Measurements from ENCODE around the gene PRM3. TPM values are rescaled to one million over a fixed set of nuclear protein-coding genes. Genes with fewer than 3 reads are reported as not detected.

PRM3 gene
- total and polyA plus RNA-seq, 7 donors = not detected

GRCh38 chr16:11310634-11310977, 37.2 kb upstream of the PRM3 start:
- Histone ChIP-seq H3K4me3 (no peak overlapping the region), H3K9me3 (no peaks in the 10 kb centered on the region), H3K27ac (no peak overlapping the region), H3K4me1 (peaks cover 0 to 3% (median 0%) of the 10 kb centered on the region in 4 donors), H3K27me3 (no peaks in the 10 kb centered on the region), H3K36me3 (no peaks in the 10 kb centered on the region)
- TF ChIP-seq POLR2A (IDR thresholded peaks at IDR 0.05) = no peak
- TF ChIP-seq EP300 (IDR thresholded peaks at IDR 0.05) = no peak
- TF ChIP-seq POLR2AphosphoS5 (IDR thresholded peaks at IDR 0.05) = no peak
- TF ChIP-seq CTCF (IDR thresholded peaks at IDR 0.05) = no peak
- DNase-seq = no peak
- intact Hi-C loops (cut with DNase I) = no loop called here
- WGBS, 2 donors = 89 to 96% methylated on average over 3 of the region's 3 CpGs

GRCh38 chr16:11309895-11310633, 36.6 kb upstream of the PRM3 start:
- DNase-seq = no peak
- Histone ChIP-seq H3K36me3 (no peaks in the 10 kb centered on the region), H3K27ac (no peak overlapping the region), H3K27me3 (no peaks in the 10 kb centered on the region), H3K4me1 (peaks cover 0 to 3% (median 0%) of the 10 kb centered on the region in 4 donors), H3K9me3 (no peaks in the 10 kb centered on the region), H3K4me3 (no peak overlapping the region)
- intact Hi-C loops (cut with DNase I) = no loop called here
- no peak for TF ChIP-seq POLR2A (IDR thresholded peaks at IDR 0.05)
- no peak for TF ChIP-seq EP300 (IDR thresholded peaks at IDR 0.05)
- no peak for TF ChIP-seq POLR2AphosphoS5 (IDR thresholded peaks at IDR 0.05)
- no peak for TF ChIP-seq CTCF (IDR thresholded peaks at IDR 0.05)
- WGBS, 2 donors = 67 to 71% methylated on average over 9 of the region's 9 CpGs

GRCh38 chr16:11308493-11309283, 35.3 kb upstream of the PRM3 start:
- WGBS, 2 donors = 62 to 76% methylated on average over 15 of the region's 15 CpGs
- no peaks in the 10 kb centered on the region for H3K27me3 ChIP-seq
- DNase-seq = no peak
- intact Hi-C loops (cut with DNase I) = no loop called here
- H3K9me3 ChIP-seq = no peaks in the 10 kb centered on the region
- no peaks in the 10 kb centered on the region for H3K36me3 ChIP-seq
- no peak overlapping the region for H3K27ac ChIP-seq
- H3K4me3 ChIP-seq = no peak overlapping the region
- H3K4me1 ChIP-seq = peaks cover 0 to 5% (median 1%) of the 10 kb centered on the region in 4 donors
- TF ChIP-seq POLR2A (IDR thresholded peaks at IDR 0.05) (no peak), EP300 (IDR thresholded peaks at IDR 0.05) (no peak), CTCF (IDR thresholded peaks at IDR 0.05) (no peak), POLR2AphosphoS5 (IDR thresholded peaks at IDR 0.05) (no peak)

GRCh38 chr16:11307639-11308492, 34.4 kb upstream of the PRM3 start:
- 80 to 87% methylated on average over 21 of the region's 21 CpGs for WGBS, 2 donors
- TF ChIP-seq POLR2A (IDR thresholded peaks at IDR 0.05) = no peak
- TF ChIP-seq POLR2AphosphoS5 (IDR thresholded peaks at IDR 0.05) = no peak
- TF ChIP-seq CTCF (IDR thresholded peaks at IDR 0.05) = no peak
- TF ChIP-seq EP300 (IDR thresholded peaks at IDR 0.05) = no peak
- no peak for DNase-seq
- Histone ChIP-seq H3K27ac (no peak overlapping the region), H3K9me3 (no peaks in the 10 kb centered on the region), H3K4me1 (peaks cover 0 to 6% (median 1%) of the 10 kb centered on the region in 4 donors), H3K36me3 (no peaks in the 10 kb centered on the region), H3K4me3 (no peak overlapping the region), H3K27me3 (no peaks in the 10 kb centered on the region)
- intact Hi-C loops (cut with DNase I) = no loop called here

Measured in sigmoid colon (tissue), 7 donors.